Neural progenitor cell (in vitro differentiated cells): ENCODE data around the gene ATP8B4.

Source experiments
- EZH2 ChIP-seq: fragments of 200-600 bp; sonication (generic); IDR thresholded peaks from 2 replicates; pipeline ENCODE4 v1.6.1; 2017; ENCODE audit warnings: antibody characterized with exemption, mild to moderate bottlenecking, moderate library complexity
- TF ChIP-seq, protein P1 (sequence below): fragments of 200-600 bp; sonication (generic); IDR thresholded peaks from 2 replicates; pipeline ENCODE4 v1.5.1; 2017; ENCODE audit warnings: antibody characterized with exemption, mild to moderate bottlenecking

- TF ChIP-seq, protein P1, sequence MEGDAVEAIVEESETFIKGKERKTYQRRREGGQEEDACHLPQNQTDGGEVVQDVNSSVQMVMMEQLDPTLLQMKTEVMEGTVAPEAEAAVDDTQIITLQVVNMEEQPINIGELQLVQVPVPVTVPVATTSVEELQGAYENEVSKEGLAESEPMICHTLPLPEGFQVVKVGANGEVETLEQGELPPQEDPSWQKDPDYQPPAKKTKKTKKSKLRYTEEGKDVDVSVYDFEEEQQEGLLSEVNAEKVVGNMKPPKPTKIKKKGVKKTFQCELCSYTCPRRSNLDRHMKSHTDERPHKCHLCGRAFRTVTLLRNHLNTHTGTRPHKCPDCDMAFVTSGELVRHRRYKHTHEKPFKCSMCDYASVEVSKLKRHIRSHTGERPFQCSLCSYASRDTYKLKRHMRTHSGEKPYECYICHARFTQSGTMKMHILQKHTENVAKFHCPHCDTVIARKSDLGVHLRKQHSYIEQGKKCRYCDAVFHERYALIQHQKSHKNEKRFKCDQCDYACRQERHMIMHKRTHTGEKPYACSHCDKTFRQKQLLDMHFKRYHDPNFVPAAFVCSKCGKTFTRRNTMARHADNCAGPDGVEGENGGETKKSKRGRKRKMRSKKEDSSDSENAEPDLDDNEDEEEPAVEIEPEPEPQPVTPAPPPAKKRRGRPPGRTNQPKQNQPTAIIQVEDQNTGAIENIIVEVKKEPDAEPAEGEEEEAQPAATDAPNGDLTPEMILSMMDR: no peak
- no peak for TF ChIP-seq EZH2
These were observed 184.5 kb downstream of the ATP8B4 start for GRCh38 chr15:49934487-49934886.
